Epithelial cell of esophagus (primary cell): ENCODE results near the gene FGF8.

Experiments
- DNase-seq: peaks from one replicate; pipeline ENCODE4 v3.0.0; 2010; ENCODE audit warnings: low read depth
- H3K4me3 ChIP-seq: 2 replicates; pipeline ENCODE4 v1.5.1; 2011; ENCODE audit warnings: mild to moderate bottlenecking, low read length, control low read depth
- TF ChIP-seq, protein P1 (sequence below): IDR thresholded peaks from 2 replicates; pipeline ENCODE4 v1.5.1; 2011; ENCODE audit warnings: low read depth, mild to moderate bottlenecking, low read length, control low read depth, inconsistent platforms; ENCODE audit not compliant: insufficient read depth; ENCODE audit errors: missing control alignments

The FGF8 gene

DNA sequence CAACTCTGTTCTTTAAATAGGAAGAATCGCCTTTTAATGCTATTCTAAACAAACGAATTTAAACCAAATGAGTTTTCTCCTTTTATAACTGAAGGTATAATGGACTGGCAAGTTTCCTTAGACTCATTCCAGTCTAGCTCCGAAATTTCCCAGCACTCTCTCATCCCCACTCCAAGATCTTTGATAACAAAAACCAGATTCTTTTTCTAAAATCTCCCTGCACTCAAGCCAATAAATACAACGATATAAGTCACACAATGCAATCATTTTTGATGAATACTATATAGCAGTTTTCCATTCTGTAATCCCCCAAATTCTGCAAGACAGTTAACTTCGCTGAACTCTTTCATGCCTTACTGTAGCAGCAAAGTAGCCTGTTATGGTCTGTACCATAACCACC is 40.5 kb upstream of the FGF8 start:
- TF ChIP-seq, protein P1, sequence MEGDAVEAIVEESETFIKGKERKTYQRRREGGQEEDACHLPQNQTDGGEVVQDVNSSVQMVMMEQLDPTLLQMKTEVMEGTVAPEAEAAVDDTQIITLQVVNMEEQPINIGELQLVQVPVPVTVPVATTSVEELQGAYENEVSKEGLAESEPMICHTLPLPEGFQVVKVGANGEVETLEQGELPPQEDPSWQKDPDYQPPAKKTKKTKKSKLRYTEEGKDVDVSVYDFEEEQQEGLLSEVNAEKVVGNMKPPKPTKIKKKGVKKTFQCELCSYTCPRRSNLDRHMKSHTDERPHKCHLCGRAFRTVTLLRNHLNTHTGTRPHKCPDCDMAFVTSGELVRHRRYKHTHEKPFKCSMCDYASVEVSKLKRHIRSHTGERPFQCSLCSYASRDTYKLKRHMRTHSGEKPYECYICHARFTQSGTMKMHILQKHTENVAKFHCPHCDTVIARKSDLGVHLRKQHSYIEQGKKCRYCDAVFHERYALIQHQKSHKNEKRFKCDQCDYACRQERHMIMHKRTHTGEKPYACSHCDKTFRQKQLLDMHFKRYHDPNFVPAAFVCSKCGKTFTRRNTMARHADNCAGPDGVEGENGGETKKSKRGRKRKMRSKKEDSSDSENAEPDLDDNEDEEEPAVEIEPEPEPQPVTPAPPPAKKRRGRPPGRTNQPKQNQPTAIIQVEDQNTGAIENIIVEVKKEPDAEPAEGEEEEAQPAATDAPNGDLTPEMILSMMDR = no peak
- peak overlapping the region; percentile 95 for H3K4me3 ChIP-seq
- DNase-seq = no peak

DNA sequence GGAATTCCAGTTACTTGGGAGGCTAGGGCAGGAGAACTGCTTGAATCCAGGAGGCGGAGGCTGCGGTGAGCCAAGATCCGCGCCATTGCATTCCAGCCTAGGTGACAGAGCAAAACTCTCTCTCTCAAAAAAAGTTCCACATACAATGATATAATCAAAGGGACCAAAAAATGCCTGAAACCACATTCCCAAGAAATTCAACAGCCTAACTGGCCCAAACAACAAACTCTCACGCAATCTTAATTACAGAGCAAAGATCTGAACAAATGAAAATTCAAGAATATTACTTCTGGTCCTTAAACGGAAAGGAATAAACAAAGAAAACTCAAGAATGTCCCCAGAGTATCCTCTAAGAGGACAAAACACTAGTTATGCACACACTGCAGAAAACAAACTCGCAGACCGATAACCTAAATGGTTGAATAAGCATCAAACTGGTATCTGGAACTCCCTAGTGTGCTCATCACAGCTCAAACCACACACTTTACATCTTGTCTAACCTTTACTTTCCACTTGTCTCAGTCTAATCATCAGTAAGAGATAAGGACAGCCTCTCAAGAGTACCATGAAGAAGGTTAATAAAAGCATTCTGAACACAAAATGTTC is 38.7 kb upstream of the FGF8 start:
- no peak for DNase-seq
- H3K4me3 ChIP-seq = peak overlapping the region; percentile 95
- TF ChIP-seq, protein P1 = no peak

DNA sequence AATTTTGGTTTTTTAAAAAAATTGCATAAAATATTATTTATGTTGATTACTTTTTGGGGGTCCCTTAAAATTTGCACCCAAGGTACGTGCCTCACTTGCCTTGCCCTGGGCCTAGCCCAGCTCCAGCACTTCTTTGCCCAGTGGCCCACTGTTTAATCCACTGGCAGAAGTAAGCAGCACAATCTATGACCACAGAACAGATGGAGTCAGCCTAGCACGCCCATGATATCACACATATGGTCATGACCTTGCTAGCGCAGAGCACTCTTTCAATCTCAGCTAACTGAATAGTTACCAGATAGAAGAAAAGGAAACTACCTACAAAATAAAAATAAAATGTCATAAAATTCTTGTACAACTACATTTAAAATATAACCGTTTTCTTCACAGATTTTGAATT is 36.7 kb upstream of the FGF8 start:
- no peak overlapping the region for H3K4me3 ChIP-seq
- no peak for DNase-seq
- TF ChIP-seq, protein P1 = no peak

DNA sequence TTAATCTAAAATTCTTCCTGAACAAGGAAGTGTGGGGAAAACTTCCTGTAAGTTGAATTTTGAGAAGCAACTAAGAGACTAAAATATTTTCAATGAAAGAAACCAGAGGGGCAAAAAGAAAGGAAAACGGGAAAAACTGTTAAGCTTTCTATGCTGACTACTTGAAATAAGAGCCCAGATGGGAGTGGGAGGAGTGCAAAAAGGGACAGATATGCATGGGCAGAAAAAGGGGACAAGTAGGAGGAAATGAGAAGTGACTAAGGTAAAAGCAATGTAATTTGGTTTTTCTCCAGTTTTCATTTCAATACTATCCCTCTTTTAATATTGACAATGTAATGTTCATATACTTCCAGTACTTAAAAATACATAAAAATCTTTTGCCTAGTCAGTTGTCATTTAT is 31.2 kb upstream of the FGF8 start:
- no peak for DNase-seq
- TF ChIP-seq, protein P1 = no peak
- H3K4me3 ChIP-seq = no peak overlapping the region

DNA sequence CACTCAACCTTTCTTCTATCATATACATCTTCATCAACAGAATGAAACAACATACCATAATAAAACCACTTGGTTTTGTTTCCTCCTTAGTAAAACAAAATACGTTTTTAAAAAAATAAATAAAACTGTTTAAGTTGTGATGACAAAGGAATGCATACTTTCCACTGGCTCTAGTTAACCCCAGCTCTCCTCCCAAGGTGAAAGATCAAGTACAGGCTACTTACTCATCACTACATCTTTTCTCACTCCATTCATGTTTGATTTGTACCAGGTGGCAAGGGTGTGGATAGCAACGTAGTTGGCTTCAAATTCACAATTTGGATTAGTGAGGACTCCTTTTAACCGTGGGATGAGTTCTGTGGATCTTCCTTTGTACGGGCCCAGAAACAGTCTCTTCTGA is 27.6 kb upstream of the FGF8 start:
- TF ChIP-seq, protein P1 = no peak
- H3K4me3 ChIP-seq = no peak overlapping the region
- DNase-seq = no peak

DNA sequence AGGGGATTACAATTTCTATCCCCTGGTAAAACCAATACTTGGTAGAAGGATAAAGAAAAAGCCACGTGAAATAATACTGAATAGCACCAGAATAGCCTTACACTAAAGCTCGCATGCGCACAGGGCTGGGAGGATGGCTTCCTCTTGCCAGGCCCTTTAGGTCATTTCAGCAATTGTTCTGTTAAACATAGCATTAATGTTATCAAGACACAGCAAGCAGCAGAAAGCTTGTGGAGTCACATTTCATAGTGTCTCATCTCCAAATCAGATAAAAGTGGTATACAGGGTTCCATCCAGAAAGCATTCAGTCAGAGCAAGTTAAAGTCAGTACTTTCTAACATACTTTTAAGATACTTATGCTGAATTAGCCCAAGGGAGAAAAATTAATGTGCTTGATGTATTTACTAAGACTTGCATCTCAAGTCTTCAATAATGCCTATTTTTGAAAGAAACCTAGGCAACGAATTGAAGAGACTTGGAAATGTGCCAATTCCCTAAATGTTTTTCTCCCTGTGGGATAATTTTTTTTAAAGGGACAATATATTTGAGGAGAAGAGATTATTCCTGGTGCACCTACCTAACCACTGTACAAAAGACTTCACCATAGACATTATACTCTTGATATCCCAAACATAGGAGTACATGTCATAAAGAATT is 21.6 kb upstream of the FGF8 start:
- no peak overlapping the region for H3K4me3 ChIP-seq
- TF ChIP-seq, protein P1 = no peak
- no peak for DNase-seq

DNA sequence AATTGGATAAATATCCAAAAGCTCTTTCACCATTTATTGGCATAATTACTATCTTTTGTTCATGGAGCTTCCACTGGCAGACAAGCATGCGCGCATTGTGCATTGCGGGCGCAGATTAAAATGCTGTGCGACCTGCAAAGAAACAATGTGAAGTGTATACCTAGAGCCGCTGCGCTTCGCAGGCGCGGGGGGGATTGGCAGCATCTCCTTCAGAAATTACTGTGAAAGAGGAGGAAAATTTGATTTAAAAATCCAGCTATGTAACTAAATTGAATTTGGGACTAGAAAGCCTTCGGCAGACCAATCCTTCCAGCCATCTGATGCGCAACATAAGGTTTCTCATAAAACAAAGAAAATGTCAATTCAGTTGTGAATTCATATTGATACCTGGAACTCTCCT is 17.6 kb upstream of the FGF8 start:
- H3K4me3 ChIP-seq = no peak overlapping the region
- DNase-seq = no peak
- TF ChIP-seq, protein P1 = no peak
